K562 (cell line): ENCODE measurements around the gene SOS1. TPM values are rescaled to one million over a fixed set of nuclear protein-coding genes. Genes with fewer than 3 reads are reported as not detected.

ENCODE experiments used
- ATAC-seq: fragments of 200-7000 bp; cut with Tn5 transposase; 3 replicates; pipeline ENCODE4 v1.9.1; 2020; ENCODE audit warnings: moderate library complexity
- BruUV-seq: library from RNA; stranded (reverse); fragments of 400-500 nt; replicated peaks from 2 replicates; lab custom pipeline; 2021; lab: Mats Ljungman, UMichigan
- CTCF ChIA-PET: fragments of 300-600 bp; formaldehyde crosslinking; extraction: SDS; loops from one replicate; lab custom pipeline; 2021; ENCODE audit warnings: low intra/inter-chr PET ratio; lab: Yijun Ruan, JAX
- POLR2A ChIA-PET: fragments of 300-600, 350-650 bp; sonication (Branson Sonifier 250); formaldehyde crosslinking; extraction: SDS; loops from one replicate; lab custom pipeline; 2021; ENCODE audit warnings: antibody characterized with exemption, inconsistent platforms; lab: Yijun Ruan, JAX
- DNase-seq, 4 experiments: peaks; one replicate each; pipeline versions ENCODE4 v3.0.0 to v3.0.0-alpha.2; 2011 to 2018; ENCODE audit warnings: low spot score in 3 of 4, mixed read lengths in 3 of 4; ENCODE audit errors: extremely low read depth in 1 of 4
- FAIRE-seq: peaks from 2 replicates; lab custom pipeline; 2011; peaks lifted over from hg19 to GRCh38; lab: Jason Lieb, UNC
- H2AFZ ChIP-seq: 2 replicates; pipeline ENCODE4 v1.6.0; 2011; ENCODE audit warnings: low read depth, low read length, control low read depth, inconsistent platforms
- H3K27ac ChIP-seq: fragments of 200-600 bp; 3 replicates; pipeline ENCODE4 v1.8.0; 2011; ENCODE audit warnings: low read depth, mild to moderate bottlenecking, control low read depth, inconsistent platforms, low read length, moderate library complexity, mixed read lengths; ENCODE audit errors: extremely low read depth
- H3K27me3 ChIP-seq, 2 experiments: fragments of 300-600 bp in 1 of 2; 2 replicates in 1 of 2; 3 replicates in 1 of 2; pipeline versions ENCODE4 v1.6.0 to v1.8.0; 2011; ENCODE audit warnings: inconsistent platforms in 2 of 2, low read length in 2 of 2, mild to moderate bottlenecking in 1 of 2, mixed read lengths in 1 of 2, moderate library complexity in 1 of 2; ENCODE audit not compliant: control insufficient read depth in 2 of 2, insufficient read depth in 2 of 2
- H3K36me3 ChIP-seq: fragments of 300-600 bp; 3 replicates; pipeline ENCODE4 v1.8.0; 2011; ENCODE audit warnings: mild to moderate bottlenecking, low read length, inconsistent platforms; ENCODE audit not compliant: control insufficient read depth, insufficient read depth
- H3K4me1 ChIP-seq, 2 experiments: fragments of 200-600 bp in 1 of 2; replicated peaks in 1 of 2; 2 replicates in 1 of 2; 3 replicates in 1 of 2; pipeline versions ENCODE4 v1.5.1 to v1.8.0; 2011; ENCODE audit warnings: inconsistent platforms in 2 of 2, low read length in 2 of 2, mild to moderate bottlenecking in 1 of 2, mixed read lengths in 1 of 2, moderate library complexity in 1 of 2; ENCODE audit not compliant: control insufficient read depth in 2 of 2, insufficient read depth in 2 of 2
- H3K4me2 ChIP-seq: 2 replicates; pipeline ENCODE4 v1.6.1; 2011; ENCODE audit warnings: low read length, control low read depth, inconsistent platforms, mixed read lengths; ENCODE audit not compliant: insufficient read depth
- H3K4me3 ChIP-seq: fragments of 200-600 bp; sonication (generic), shearing (Covaris generic); 2 replicates; pipeline ENCODE4 v1.5.1; 2016; ENCODE audit warnings: control low read depth, inconsistent platforms
- H3K79me2 ChIP-seq: fragments of 200-600 bp; 3 replicates; pipeline ENCODE4 v1.8.0; 2011; ENCODE audit warnings: low read length, inconsistent platforms; ENCODE audit not compliant: control insufficient read depth, insufficient read depth
- H3K9ac ChIP-seq, 2 experiments: 2 replicates each; pipeline versions ENCODE4 v1.6.0 to v1.6.1; 2011; ENCODE audit warnings: low read depth in 2 of 2, low read length in 2 of 2, control low read depth in 1 of 2, inconsistent platforms in 1 of 2, mild to moderate bottlenecking in 1 of 2, mixed read lengths in 1 of 2; ENCODE audit not compliant: insufficient read depth in 1 of 2
- H3K9me1 ChIP-seq: one replicate; pipeline ENCODE4 v1.6.0; 2011; ENCODE audit warnings: inconsistent platforms, mild to moderate bottlenecking, low read length, moderate library complexity; ENCODE audit not compliant: control insufficient read depth, insufficient read depth
- H3K9me3 ChIP-seq: replicated peaks from 2 replicates; pipeline ENCODE4 v1.5.1; 2011; ENCODE audit warnings: low read depth, low read length, inconsistent platforms; ENCODE audit not compliant: control insufficient read depth, insufficient read depth
- H4K20me1 ChIP-seq: replicated peaks from 2 replicates; pipeline ENCODE4 v1.6.1; 2011; ENCODE audit warnings: low read length, inconsistent platforms, mixed read lengths; ENCODE audit not compliant: control insufficient read depth, insufficient read depth
- BCL6 ChIP-seq: fragments of 250-450 bp; sonication (Bioruptor Pico); IDR thresholded peaks from 2 replicates; pipeline ENCODE4 v1.4.0; 2020
- WGBS: fragments of 100-300 bp; shearing (Covaris generic); methylation state at CpG from one replicate; pipeline ENCODE4 v1.1.6; 2016; ENCODE audit warnings: low coverage, mixed read lengths; ENCODE audit not compliant: insufficient coverage; ENCODE audit errors: missing lambda C conversion rate; 5-methylcytosine and 5-hydroxymethylcytosine counted together
- in situ Hi-C: fragments of 300-500 bp; cut with MboI; formaldehyde crosslinking; loops from 4 replicates; pipeline ENCODE4 v1.15.0; 2018; ENCODE audit warnings: inconsistent platforms, mixed read lengths
- intact Hi-C: fragments of 100-400 bp; cut with micrococcal nuclease; formaldehyde crosslinking; loops from 2 replicates; pipeline ENCODE4 v1.14.2; 2022
- polyA plus RNA-seq, 8 experiments: library from polyadenylated mRNA; depleted of rRNA in 4 of 8; stranded (reverse) in 5 of 8; unstranded in 3 of 8; fragments of >200 nt; fragmentation: Nextera tagmentation in 2 of 8; fragmentation: Illumina TruSeq in 1 of 8; extraction: Ambion mirVana in 2 of 8; extraction: Trizol in 1 of 8; gene quantifications; 2 replicates each; pipeline versions ENCODE4 v1.2.1 to v1.2.3, GENCODE V29; 2011 to 2014; ENCODE audit warnings: inconsistent platforms in 1 of 8, missing spikeins in 1 of 8
- total RNA-seq, 7 experiments: library from RNA; depleted of rRNA in 6 of 7; stranded (reverse); fragments of >200 nt in 6 of 7; fragmentation: Illumina TruSeq in 2 of 7; extraction: Trizol in 2 of 7; gene quantifications; 2 replicates each; pipeline versions ENCODE4 v1.2.1 to v1.2.3, GENCODE V29; 2011 to 2021; ENCODE audit warnings: low replicate concordance in 1 of 7
- TF ChIP-seq, protein P1 (sequence below): sonication (generic); formaldehyde crosslinking; IDR thresholded peaks from 2 replicates; pipeline ENCODE4 v1.8.1; 2023; ENCODE audit warnings: mild to moderate bottlenecking, missing genetic modification reagents

The SOS1 gene
- total and polyA plus RNA-seq, 9 of the 15 experiments (the other 6 are each of a cell fraction or from before 2014, with no cell fraction given): 2.5 to 27.1 (median 16.3) TPM

- Histone ChIP-seq H3K36me3 (no peaks in the 10 kb centered on the region), H3K9me3 (no peaks in the 10 kb centered on the region), H3K9ac (no peak overlapping the region), H4K20me1 (no peaks in the 10 kb centered on the region), H3K4me2 (no peak overlapping the region), H3K27me3 (peaks cover 11 to 28% of the 10 kb centered on the region in 2 experiments), H3K79me2 (no peaks in the 10 kb centered on the region), H3K9me1 (no peaks in the 10 kb centered on the region), H3K27ac (no peak overlapping the region), H3K4me3 (no peak overlapping the region), H2AFZ (no peak overlapping the region), H3K4me1 (peaks cover 0 to 8% of the 10 kb centered on the region in 2 experiments; a peak in 2 of 5 replicates)
- ChIA-PET CTCF (no interaction called here), POLR2A (interaction anchor here (0.7 to 1.4 kb wide), 2 partner anchors 14 to 285 kb away, joined by 3 to 5 read pairs; no protein-coding TSS in a partner anchor)
- in situ Hi-C loops: no loop called here
- intact Hi-C loops: no loop called here
- BruUV-seq: no TSS peak
- FAIRE-seq (no peak), DNase-seq (no peak), ATAC-seq (no peak)
- WGBS: 83% methylated on average over 40 of the region's 97 CpGs
- no peak for TF ChIP-seq BCL6 (CRISPR knock-in tag)
- TF ChIP-seq, protein P1, sequence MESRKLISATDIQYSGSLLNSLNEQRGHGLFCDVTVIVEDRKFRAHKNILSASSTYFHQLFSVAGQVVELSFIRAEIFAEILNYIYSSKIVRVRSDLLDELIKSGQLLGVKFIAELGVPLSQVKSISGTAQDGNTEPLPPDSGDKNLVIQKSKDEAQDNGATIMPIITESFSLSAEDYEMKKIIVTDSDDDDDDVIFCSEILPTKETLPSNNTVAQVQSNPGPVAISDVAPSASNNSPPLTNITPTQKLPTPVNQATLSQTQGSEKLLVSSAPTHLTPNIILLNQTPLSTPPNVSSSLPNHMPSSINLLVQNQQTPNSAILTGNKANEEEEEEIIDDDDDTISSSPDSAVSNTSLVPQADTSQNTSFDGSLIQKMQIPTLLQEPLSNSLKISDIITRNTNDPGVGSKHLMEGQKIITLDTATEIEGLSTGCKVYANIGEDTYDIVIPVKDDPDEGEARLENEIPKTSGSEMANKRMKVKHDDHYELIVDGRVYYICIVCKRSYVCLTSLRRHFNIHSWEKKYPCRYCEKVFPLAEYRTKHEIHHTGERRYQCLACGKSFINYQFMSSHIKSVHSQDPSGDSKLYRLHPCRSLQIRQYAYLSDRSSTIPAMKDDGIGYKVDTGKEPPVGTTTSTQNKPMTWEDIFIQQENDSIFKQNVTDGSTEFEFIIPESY (CRISPR knock-in tag): peak; percentile 15; the same call in 1 of the 2 replicates
Measured at GRCh38 chr2:38959938-38960608, 160.8 kb downstream of the SOS1 start.
